Stimulated activated CD4-positive, alpha-beta T cell treated with anti-CD3 and anti-CD28 coated beads, Interleukin-1b, Interleukin-23, amount 100 ng/mL, for 1 hour (primary cell): ENCODE measurements around the gene PSMD5.
A peak's percentile ranks its signal among the peaks of the same experiment; 100 is the strongest.

Experiments used
- DNase-seq, 2 donors: peaks; one replicate each; pipeline ENCODE4 v3.0.0-alpha.2; 2020; ENCODE audit warnings: low read depth in 2 of 2

Gene PSMD5

DNA sequence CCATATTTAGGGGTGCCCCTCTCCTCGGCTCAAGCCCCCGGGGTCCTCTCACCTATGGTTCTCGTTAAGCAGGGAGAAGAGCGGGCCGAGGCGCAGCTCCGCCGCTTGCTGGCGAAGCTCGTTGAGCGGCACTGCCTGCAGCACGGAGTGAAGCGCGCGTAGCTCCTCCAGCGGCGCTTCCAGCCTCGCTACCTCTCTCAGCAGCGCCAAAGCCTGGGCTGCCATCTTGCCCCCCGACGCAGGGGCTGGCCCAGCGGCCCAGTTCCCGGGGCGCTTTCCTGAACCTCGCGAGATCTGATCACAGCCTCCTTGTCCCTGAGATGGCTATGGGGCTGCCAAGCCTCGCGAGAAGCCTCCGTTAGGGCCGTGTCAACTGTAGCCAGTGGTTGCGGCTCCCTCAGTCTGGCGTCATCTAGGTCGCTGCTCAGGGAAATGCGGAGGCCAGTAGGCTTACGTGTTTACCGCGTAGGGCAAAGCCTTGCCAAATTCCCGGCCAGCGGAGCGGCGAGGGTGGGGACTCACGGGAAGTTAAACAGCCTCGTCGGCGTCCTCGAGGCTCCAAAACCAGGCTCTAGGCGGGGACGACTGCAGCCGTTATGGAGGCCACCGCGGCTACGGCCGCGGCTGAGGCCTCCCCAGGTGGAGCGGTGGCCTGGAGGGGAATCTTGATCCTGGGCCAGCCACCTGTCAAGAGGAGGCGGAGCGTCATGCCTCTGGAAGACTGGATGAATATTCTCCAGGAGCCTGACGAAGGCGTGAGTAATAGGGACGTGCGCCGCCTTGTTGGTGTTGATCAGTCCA lies at the start of gene PSMD5:
PSMD5 (minus strand) TSS at position 238 of the 801 bp plus-strand sequence; CDS start at position 225, 13 bp downstream.
- DNase-seq, result peak; percentile 80 to 86

DNA sequence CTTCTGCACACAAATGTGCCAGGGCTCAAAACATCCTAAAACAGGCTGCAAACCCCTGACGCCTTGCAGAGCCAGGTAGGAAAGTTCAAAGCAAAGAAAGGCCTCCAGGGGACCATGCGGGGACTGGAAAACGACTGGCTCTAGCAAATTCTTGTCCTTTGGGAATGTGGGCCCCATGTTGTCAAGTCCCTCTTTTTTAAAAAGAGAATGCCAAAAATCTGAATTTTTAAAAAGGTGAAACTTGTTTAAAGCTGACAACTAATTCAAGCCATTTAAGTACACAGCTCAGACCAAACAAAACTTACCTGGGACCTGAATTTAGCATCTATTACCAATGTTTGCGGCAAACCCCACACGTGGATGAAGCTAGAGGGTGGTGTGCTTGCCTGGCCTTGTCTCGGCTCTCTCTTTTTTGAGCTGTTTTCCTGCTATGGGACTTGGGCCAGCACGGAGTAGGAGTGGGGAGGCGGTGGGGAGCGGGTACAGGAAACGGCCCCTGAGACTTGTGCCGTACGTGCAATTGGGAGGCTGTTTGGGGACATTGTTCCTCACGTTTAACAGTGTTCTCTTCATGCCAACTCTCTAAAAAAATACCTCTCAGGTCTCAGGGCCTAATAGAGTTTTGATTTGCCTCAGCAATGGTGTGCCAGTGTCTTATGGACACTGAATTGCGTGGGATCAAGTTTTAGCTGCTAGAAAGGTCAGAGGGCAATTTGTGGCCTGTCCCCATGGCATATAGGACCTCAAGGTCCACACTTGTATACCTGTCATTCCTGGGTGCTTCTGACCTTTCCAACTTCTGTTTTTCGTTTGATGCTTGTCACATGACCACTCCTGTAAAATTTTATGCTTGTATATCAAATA lies 49.4 kb upstream of the PSMD5 start:
- no peak for DNase-seq

DNA sequence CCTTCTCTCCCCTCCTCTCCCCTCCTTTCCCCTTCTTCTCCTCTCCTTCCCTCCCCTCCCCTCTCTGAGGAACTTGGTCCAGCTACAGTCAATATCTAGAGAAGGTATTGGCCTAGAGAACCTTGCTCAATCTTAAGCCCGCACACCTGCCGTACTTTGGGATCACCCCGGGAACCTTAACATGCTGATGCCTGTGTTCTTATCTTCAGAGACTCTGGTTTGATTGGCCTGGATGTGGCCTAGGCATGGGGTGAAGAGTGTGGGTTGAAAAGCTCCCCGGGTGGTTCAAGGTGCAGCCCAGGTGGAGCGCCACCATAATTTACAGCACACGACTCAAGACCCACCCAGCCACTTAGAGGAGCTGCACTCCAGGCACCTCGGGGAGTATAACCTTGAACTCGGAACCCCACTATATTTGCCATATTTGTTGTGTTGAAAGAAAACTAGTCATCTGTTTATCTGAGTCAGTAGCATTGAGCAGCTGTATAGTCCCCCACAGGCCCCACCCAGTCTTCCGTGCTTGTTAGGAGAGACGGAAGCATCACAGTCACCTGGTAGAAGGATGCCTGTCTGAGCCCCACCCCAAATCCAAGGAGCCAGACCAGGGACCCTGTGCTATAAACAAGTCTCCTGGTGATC lies 48.6 kb upstream of the PSMD5 start:
- DNase-seq, result no peak

- DNase-seq, result no peak
Observed at GRCh38 chr9:120890320-120891244, 47.9 kb upstream of the PSMD5 start.

DNA sequence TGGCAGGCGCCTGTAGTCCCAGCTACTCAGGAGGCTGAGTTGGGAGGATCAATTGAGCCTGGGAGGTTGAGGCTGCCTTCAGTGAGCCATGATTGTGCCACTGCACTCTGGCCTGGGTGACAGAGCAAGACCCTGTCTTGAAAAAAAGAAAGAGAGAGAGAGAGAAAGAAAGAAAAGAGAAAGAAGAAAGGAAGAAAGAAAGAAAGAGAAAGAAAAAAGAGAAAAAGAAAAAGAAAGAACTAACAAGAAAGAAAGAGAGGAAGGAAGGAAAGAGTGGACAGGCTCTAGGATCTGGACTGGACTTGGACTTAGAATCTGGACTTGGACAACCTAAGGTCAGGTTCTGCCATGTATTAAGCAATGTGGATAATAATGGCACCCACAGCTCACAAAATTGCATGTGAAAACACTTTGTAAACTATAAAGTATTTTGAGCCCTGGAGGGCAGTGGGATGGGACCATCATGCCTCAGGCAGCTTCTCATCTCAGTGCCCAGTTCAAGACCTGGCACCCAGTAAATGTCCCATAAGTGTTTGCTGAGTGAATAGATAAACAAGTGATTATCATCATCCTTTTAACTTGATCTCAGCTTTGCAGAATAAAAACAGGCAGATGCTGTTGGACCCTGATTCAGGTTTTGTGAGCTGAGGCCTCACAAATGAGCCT lies 47.0 kb upstream of the PSMD5 start:
- no peak for DNase-seq

GRCh38 chr9:120888626-120889025 lies 45.9 kb upstream of the PSMD5 start:
- no peak for DNase-seq

GRCh38 chr9:120886490-120886967 lies 43.8 kb upstream of the PSMD5 start:
- DNase-seq, result no peak

GRCh38 chr9:120885958-120886357 lies 43.2 kb upstream of the PSMD5 start:
- DNase-seq, result no peak

- no peak for DNase-seq
Observed at GRCh38 chr9:120885457-120885856, 42.7 kb upstream of the PSMD5 start.

- no peak for DNase-seq
Observed at GRCh38 chr9:120883608-120883996, 40.9 kb upstream of the PSMD5 start.

DNA sequence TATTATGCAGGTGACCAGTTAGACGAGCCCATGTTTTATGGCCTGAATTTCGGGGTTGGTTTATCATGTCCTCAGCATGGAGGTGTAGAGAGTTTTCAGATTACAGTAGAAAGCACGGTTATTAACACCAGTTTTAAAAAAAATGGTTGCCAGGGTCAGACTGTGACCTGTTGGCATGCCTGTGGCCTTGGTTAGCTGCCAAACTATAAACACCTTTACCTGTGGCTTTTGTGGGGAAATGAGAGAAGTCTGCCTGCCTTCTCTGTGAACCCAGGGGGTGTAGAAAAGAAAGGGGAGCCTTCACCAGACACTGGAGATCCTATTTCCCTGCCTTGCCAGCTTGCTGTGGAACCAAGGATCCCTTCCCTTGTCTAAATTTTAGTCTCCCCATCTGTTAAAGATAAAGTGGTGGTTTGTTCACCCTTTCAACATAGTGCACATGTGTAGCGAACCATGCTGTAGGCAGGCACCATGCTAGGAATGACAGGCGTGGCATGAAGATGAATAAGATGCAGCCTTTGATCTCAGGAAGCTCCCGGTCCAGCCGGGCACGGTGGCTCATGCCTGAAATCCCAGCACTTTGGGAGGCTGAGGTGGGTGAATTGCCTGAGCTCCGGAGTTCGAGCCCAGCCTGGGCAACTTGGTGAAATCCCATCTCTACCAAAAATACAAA lies 40.3 kb upstream of the PSMD5 start:
- DNase-seq, result no peak

DNA sequence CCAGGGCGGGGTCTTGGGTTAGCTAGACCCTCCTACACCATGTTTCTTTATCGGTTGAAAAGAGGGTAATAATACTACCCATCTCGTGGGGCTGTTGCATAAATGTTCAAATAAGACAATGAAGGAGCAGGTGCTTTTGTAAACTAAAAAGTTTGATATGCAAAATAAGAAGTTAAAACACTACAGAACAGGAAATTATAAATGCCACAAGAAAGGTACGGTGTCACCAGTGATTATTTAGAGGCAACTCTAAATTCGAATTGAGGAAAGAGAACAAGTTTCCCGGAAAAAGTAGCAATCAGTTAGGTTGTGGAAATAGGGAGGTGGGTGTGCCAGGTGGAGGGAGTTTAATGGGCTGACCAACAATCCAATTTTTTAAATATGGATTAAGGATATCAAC lies 36.7 kb upstream of the PSMD5 start:
- DNase-seq, result no peak

GRCh38 chr9:120878188-120879130 lies 35.7 kb upstream of the PSMD5 start:
- no peak for DNase-seq

GRCh38 chr9:120877276-120878034 lies 34.7 kb upstream of the PSMD5 start:
- DNase-seq, result no peak

- DNase-seq, result no peak
Observed at GRCh38 chr9:120876842-120877240, 34.1 kb upstream of the PSMD5 start, which contains the start of gene PHF19. PHF19 (minus strand) TSS chr9:120877188; CDS start chr9:120874741, 2,447 bp downstream.

DNA sequence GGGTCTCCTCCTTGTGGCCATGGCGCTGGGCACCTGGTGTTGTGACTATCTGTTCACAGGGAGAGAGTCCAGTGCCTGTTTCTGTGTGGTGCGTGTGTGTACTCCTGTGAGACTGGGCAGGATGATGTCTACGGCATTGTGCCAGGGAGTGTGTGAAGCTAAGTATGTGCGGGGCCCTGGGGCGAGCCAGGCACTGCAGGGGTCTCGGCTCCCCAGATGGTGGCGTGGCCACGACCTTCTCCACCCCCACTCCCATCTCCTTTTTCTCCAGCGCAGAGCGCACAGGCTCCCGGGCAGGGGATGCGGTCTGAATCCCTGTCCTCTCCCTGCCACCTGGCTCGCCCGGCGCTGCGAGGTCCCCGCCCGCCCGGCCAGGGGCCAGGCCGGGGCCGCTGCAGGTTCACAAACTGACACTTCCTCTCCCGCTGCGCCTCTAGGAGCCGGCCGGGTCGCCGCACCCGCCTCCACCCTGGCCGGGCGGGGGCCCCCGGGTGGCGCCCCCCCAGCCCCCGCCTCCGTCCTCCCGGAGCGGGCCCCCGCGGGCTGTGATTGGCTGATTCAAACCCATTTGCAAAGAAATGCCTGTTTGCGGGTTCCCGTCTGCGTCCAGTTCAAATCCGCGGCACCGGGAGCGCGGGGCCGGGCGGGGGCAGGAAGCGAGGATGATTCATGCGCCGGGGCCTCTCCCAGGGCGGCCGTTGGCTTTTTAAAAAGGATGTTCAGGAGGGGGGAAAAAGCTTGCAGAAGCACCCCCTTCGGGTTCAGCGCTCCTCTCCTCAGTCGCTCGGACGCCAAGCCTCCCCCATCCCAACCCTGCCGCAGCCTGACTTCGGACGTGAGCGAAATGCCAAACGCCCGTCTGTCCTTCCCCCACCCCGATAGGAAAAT lies 33.5 kb upstream of the PSMD5 start:
- DNase-seq, result peak in 1 of 2 donors; percentile 55

DNA sequence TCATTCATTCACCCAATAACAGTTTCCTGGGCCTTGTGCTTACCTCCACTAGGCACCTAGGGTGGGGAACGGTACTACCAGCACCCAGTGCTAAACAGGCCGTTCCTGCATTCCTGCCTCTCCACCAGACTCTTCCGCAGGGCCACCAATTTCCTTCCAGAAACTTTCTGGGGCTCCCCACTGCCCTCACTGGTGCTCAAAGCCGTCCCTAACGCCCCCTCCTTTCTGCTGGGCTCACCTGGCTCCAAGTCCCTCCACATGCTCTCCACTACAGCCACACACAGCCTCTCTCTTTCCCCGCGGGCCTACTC lies 32.9 kb upstream of the PSMD5 start:
- DNase-seq, result no peak
